ENCODE data around the gene CLNK.

CLNK gene

DNA sequence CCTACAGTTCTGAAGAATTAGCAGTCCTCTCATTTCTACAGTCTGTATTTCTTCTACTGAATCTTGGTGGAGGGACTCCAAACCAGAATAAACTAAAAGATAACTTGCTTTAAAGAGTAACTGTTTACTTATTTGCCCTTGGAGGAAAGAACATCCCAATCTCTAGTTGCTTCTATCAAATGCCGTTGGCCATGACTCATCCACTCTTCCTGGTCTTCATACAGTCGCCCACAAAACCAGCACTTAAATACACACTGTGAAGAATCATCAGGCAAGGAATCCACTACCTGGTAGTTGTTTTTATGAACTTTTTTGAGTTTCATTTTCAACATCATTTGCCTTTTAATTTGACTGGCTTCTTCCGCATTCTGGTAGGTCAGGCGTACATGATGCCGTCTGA is 241.6 kb downstream of the CLNK start:
- H3K27me3 ChIP-seq (ENCODE audit: control insufficient read depth, low read length) = no peaks in the 10 kb centered on the region
- H4K20me1 ChIP-seq (ENCODE audit: control insufficient read depth, insufficient read depth, low read depth, low read length) = no peaks in the 10 kb centered on the region

DNA sequence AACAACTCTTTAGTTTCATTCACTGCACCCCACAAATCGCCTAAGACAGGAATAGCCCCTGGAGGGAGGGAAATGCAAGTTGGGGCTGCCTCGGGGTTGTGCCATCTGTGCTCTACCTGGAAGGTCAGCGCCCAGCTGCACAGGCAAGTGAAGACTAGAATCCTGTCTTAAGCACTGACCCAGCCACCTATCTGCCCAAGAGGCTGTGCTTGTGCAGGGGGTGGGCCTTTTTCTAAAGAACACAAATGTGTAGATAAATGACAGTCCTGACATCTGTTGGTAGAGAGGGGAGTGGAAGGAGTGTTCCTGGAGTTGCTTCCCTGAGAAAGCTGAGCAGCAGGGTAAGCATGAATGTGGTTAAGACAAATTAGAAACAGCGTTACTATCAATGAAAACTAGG is 243.1 kb downstream of the CLNK start:
- H3K36me3 ChIP-seq (ENCODE audit: control insufficient read depth, low read length) = peaks cover 28% of the 10 kb centered on the region
- H3K27ac ChIP-seq (ENCODE audit: low read depth, low read length) = no peak overlapping the region
- no peaks in the 10 kb centered on the region for H3K4me1 ChIP-seq (ENCODE audit: control insufficient read depth, low read length)

More for the DNA sequence above, 241.6 kb downstream of the CLNK start:
- H3K36me3 ChIP-seq (ENCODE audit: control insufficient read depth, low read length) = peaks cover 30% of the 10 kb centered on the region
- TF ChIP-seq EZH2phosphoT487 (IDR thresholded peaks at IDR 0.05; ENCODE audit: borderline replicate concordance, low read length) = no peak
- TF ChIP-seq, protein P1, sequence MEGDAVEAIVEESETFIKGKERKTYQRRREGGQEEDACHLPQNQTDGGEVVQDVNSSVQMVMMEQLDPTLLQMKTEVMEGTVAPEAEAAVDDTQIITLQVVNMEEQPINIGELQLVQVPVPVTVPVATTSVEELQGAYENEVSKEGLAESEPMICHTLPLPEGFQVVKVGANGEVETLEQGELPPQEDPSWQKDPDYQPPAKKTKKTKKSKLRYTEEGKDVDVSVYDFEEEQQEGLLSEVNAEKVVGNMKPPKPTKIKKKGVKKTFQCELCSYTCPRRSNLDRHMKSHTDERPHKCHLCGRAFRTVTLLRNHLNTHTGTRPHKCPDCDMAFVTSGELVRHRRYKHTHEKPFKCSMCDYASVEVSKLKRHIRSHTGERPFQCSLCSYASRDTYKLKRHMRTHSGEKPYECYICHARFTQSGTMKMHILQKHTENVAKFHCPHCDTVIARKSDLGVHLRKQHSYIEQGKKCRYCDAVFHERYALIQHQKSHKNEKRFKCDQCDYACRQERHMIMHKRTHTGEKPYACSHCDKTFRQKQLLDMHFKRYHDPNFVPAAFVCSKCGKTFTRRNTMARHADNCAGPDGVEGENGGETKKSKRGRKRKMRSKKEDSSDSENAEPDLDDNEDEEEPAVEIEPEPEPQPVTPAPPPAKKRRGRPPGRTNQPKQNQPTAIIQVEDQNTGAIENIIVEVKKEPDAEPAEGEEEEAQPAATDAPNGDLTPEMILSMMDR (IDR thresholded peaks at IDR 0.05; ENCODE audit: low read depth, low read length, poor library complexity, severe bottlenecking) = no peak
- H3K4me2 ChIP-seq (ENCODE audit: low read length) = no peak overlapping the region
- H3F3A ChIP-seq (ENCODE audit: control insufficient read depth, insufficient read depth) = no peaks in the 10 kb centered on the region
- H3K9me3 ChIP-seq (ENCODE audit: control insufficient read depth, insufficient read depth, low read length) = no peaks in the 10 kb centered on the region
- H3K79me2 ChIP-seq (ENCODE audit: control insufficient read depth, low read length) = no peaks in the 10 kb centered on the region
- no peaks in the 10 kb centered on the region for H3K9me2 ChIP-seq (replicated peaks; ENCODE audit: control insufficient read depth, low read length)
- H3K4me1 ChIP-seq (ENCODE audit: control insufficient read depth, low read length) = no peaks in the 10 kb centered on the region
- H3K27ac ChIP-seq (ENCODE audit: low read depth, low read length) = no peak overlapping the region
- H3K4me3 ChIP-seq (ENCODE audit: low read length) = no peak overlapping the region

DNA sequence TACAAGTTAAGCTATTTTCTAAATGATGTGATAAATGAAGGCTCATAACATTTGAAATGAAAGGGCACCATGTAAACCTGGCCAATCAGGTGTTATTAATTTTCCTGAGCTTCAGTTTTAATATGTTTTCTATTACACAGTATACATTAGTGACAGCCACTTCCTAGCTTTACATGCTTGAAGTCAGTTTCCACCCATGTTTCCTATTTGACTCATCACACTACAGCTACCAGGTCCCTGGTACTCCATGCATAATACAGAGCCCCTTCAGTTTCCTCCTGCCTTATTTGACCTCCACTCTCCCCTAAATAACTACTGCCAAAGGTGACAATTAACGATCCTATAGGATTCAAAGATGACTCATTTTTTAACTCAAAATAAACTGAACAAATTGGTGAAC is 245.6 kb downstream of the CLNK start:
- H3K4me2 ChIP-seq (ENCODE audit: low read length) = no peak overlapping the region
- no peaks in the 10 kb centered on the region for H3K4me1 ChIP-seq (ENCODE audit: control insufficient read depth, low read length)
- H4K20me1 ChIP-seq (ENCODE audit: control insufficient read depth, insufficient read depth, low read depth, low read length) = no peaks in the 10 kb centered on the region
- no peaks in the 10 kb centered on the region for H3K27me3 ChIP-seq (ENCODE audit: control insufficient read depth, low read length)
- no peak overlapping the region for H3K4me3 ChIP-seq (ENCODE audit: low read length)
- TF ChIP-seq, protein P1 (IDR thresholded peaks at IDR 0.05; ENCODE audit: low read depth, low read length, poor library complexity, severe bottlenecking) = no peak
- TF ChIP-seq EZH2phosphoT487 (IDR thresholded peaks at IDR 0.05; ENCODE audit: borderline replicate concordance, low read length) = no peak
- H3K27ac ChIP-seq (ENCODE audit: low read depth, low read length) = no peak overlapping the region
- H3K9me3 ChIP-seq (ENCODE audit: control insufficient read depth, insufficient read depth, low read length) = no peaks in the 10 kb centered on the region
- H3F3A ChIP-seq (ENCODE audit: control insufficient read depth, insufficient read depth) = no peaks in the 10 kb centered on the region
- H3K79me2 ChIP-seq (ENCODE audit: control insufficient read depth, low read length) = no peaks in the 10 kb centered on the region
- peaks cover 4% of the 10 kb centered on the region; the same call in 1 of the 2 replicates for H3K36me3 ChIP-seq (ENCODE audit: control insufficient read depth, low read length)
- H3K9me2 ChIP-seq (replicated peaks; ENCODE audit: control insufficient read depth, low read length) = no peaks in the 10 kb centered on the region

More for the DNA sequence above, 243.1 kb downstream of the CLNK start:
- TF ChIP-seq, protein P1 (IDR thresholded peaks at IDR 0.05; ENCODE audit: low read depth, low read length, poor library complexity, severe bottlenecking) = no peak
- TF ChIP-seq EZH2phosphoT487 (IDR thresholded peaks at IDR 0.05; ENCODE audit: borderline replicate concordance, low read length) = no peak
- Histone ChIP-seq H3K79me2 (ENCODE audit: control insufficient read depth, low read length) (no peaks in the 10 kb centered on the region), H3K27me3 (ENCODE audit: control insufficient read depth, low read length) (no peaks in the 10 kb centered on the region), H3K9me3 (ENCODE audit: control insufficient read depth, insufficient read depth, low read length) (no peaks in the 10 kb centered on the region), H3K4me3 (ENCODE audit: low read length) (no peak overlapping the region), H3F3A (ENCODE audit: control insufficient read depth, insufficient read depth) (no peaks in the 10 kb centered on the region), H4K20me1 (ENCODE audit: control insufficient read depth, insufficient read depth, low read depth, low read length) (no peaks in the 10 kb centered on the region), H3K9me2 (replicated peaks; ENCODE audit: control insufficient read depth, low read length) (no peaks in the 10 kb centered on the region), H3K4me2 (ENCODE audit: low read length) (no peak overlapping the region)

Data from DOHH2 (cell line).